ENCODE measurements around the gene RWDD4. TPM values are rescaled to one million over a fixed set of nuclear protein-coding genes. Genes with fewer than 3 reads are reported as not detected.

Gene RWDD4
- total RNA-seq, 1 donor from 2014 or later, result 47.1 TPM

DNA sequence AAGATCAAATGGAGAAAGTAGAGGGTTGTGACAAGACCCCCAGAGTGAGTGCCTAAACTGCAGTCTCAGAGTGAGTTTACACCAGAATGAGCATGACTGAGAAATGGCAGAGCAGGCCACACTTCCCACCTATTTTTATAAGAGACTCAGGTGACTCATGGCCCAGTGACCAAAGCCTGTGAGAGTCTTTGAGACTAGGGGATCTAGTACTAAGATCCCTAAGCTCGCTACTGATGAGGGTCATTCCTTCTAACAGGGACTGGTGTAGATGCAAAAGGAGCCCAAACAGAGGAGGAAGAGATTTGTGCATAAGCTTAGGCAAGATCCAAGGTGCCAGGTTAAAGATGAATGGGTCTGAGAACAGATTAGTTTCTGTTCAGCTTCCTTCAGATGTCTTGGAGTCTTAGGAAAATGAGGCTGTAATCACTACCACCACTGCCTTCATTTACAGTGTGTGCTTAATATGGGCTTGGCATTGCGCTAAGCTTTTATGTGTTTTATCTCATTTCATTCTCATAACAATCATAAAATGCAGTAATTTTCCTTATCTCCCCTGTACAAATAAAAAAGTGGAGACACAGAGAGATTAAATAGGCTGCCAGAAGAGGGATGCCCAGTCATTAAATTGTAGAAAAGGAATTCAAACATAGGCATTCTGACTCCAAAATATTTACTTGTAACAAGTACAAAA lies 62.8 kb downstream of the RWDD4 start:
- H3K9me3 Mint-ChIP-seq, result peaks cover 5% of the 10 kb centered on the region
- H3K4me3 Mint-ChIP-seq, result no peak overlapping the region
- H3K4me1 ChIP-seq, result no peaks in the 10 kb centered on the region
- H3K9me3 ChIP-seq (ENCODE audit: low read depth), result no peaks in the 10 kb centered on the region
- H3K4me2 ChIP-seq, result no peak overlapping the region
- H3K27ac Mint-ChIP-seq, result no peak overlapping the region
- no peaks in the 10 kb centered on the region for H3K36me3 Mint-ChIP-seq
- H3K36me3 ChIP-seq, result no peaks in the 10 kb centered on the region
- TF ChIP-seq EZH2 (IDR thresholded peaks at IDR 0.05), result no peak
- H3K9ac ChIP-seq, result no peak overlapping the region
- no peaks in the 10 kb centered on the region for H3K27me3 ChIP-seq
- no peaks in the 10 kb centered on the region for H3F3A ChIP-seq (ENCODE audit: low read depth)
- no peak overlapping the region for H2AFZ ChIP-seq (replicated peaks)
- peaks cover 2% of the 10 kb centered on the region for H3K27me3 Mint-ChIP-seq (ENCODE audit: insufficient read depth, low read depth)
- no peaks in the 10 kb centered on the region for H4K20me1 ChIP-seq (ENCODE audit: low read depth)
- H3K4me1 Mint-ChIP-seq, result peaks cover 4% of the 10 kb centered on the region
- no peak for DNase-seq (ENCODE audit: low spot score)
- H3K79me2 ChIP-seq (ENCODE audit: low read depth), result no peaks in the 10 kb centered on the region
- H3K27ac ChIP-seq, result no peak overlapping the region
- H3K4me3 ChIP-seq, result no peak overlapping the region

DNA sequence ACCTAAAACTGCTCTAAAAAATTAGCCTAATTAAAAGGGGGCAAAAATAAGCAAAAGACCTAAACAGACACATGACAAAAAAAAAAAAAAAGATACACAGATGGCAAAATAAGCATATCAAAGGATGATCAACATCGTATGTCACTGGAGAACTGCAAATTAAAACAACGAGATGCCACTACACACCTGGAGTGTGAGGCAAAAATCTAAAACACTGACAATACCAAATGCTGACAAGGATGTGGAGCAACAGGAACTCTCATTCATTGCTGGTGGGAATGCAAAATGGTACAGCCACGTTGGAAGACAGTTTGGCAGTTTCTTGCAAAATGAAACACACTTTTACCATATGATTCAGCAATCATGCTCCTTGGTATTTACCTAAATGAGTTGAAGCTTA lies 64.2 kb downstream of the RWDD4 start:
- no peaks in the 10 kb centered on the region for H3K36me3 ChIP-seq
- H3K4me2 ChIP-seq, result no peak overlapping the region
- no peaks in the 10 kb centered on the region for H3K4me1 Mint-ChIP-seq
- H3K79me2 ChIP-seq (ENCODE audit: low read depth), result no peaks in the 10 kb centered on the region
- H3F3A ChIP-seq (ENCODE audit: low read depth), result no peaks in the 10 kb centered on the region
- H3K27ac ChIP-seq, result no peak overlapping the region
- no peaks in the 10 kb centered on the region for H3K36me3 Mint-ChIP-seq
- H3K4me3 ChIP-seq, result no peak overlapping the region
- H3K27ac Mint-ChIP-seq, result no peak overlapping the region
- peaks cover 2% of the 10 kb centered on the region for H3K27me3 Mint-ChIP-seq (ENCODE audit: insufficient read depth, low read depth)
- H2AFZ ChIP-seq (replicated peaks), result no peak overlapping the region
- no peaks in the 10 kb centered on the region for H3K27me3 ChIP-seq
- H3K9ac ChIP-seq, result no peak overlapping the region
- DNase-seq (ENCODE audit: low spot score), result no peak
- no peak overlapping the region for H3K4me3 Mint-ChIP-seq
- no peaks in the 10 kb centered on the region for H3K9me3 ChIP-seq (ENCODE audit: low read depth)
- H3K9me3 Mint-ChIP-seq, result peaks cover 5% of the 10 kb centered on the region
- no peak for TF ChIP-seq EZH2phosphoT487 (IDR thresholded peaks at IDR 0.05)
- TF ChIP-seq, protein P1, sequence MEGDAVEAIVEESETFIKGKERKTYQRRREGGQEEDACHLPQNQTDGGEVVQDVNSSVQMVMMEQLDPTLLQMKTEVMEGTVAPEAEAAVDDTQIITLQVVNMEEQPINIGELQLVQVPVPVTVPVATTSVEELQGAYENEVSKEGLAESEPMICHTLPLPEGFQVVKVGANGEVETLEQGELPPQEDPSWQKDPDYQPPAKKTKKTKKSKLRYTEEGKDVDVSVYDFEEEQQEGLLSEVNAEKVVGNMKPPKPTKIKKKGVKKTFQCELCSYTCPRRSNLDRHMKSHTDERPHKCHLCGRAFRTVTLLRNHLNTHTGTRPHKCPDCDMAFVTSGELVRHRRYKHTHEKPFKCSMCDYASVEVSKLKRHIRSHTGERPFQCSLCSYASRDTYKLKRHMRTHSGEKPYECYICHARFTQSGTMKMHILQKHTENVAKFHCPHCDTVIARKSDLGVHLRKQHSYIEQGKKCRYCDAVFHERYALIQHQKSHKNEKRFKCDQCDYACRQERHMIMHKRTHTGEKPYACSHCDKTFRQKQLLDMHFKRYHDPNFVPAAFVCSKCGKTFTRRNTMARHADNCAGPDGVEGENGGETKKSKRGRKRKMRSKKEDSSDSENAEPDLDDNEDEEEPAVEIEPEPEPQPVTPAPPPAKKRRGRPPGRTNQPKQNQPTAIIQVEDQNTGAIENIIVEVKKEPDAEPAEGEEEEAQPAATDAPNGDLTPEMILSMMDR (IDR thresholded peaks at IDR 0.05), result no peak
- TF ChIP-seq EZH2 (IDR thresholded peaks at IDR 0.05), result no peak
- no peaks in the 10 kb centered on the region for H3K4me1 ChIP-seq
- H4K20me1 ChIP-seq (ENCODE audit: low read depth), result no peaks in the 10 kb centered on the region

DNA sequence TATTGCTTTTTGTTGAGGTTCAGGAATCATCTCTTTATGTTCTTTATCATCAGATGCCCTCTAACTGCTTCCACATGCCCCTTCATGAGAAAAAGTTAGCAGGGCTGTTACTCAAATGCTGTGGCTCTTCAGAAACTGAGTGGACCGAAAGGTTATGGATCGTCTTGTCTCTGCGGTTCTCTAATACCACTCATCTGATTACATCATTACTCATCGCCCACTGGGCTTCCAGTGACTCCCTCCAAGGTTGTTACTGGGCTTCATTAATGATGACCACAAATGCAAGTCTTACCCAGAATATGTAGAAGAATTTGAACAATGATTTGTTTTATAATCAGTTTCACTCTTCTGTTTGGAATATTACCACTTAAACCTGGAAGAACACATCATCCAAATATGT lies 67.7 kb downstream of the RWDD4 start:
- no peak for DNase-seq (ENCODE audit: low spot score)
- Mint-ChIP-seq H3K9me3 (no peaks in the 10 kb centered on the region), H3K27me3 (ENCODE audit: insufficient read depth, low read depth) (peaks cover 4% of the 10 kb centered on the region), H3K36me3 (no peaks in the 10 kb centered on the region), H3K4me1 (peaks cover 5% of the 10 kb centered on the region), H3K27ac (no peak overlapping the region), H3K4me3 (no peak overlapping the region)
- H3K79me2 ChIP-seq (ENCODE audit: low read depth), result no peaks in the 10 kb centered on the region
- H3K9me3 ChIP-seq (ENCODE audit: low read depth), result no peaks in the 10 kb centered on the region
- H2AFZ ChIP-seq (replicated peaks), result no peak overlapping the region
- no peak overlapping the region for H3K27ac ChIP-seq
- H3K4me3 ChIP-seq, result no peak overlapping the region
- no peak for TF ChIP-seq EZH2 (IDR thresholded peaks at IDR 0.05)
- TF ChIP-seq, protein P1 (IDR thresholded peaks at IDR 0.05), result no peak
- no peak for TF ChIP-seq EZH2phosphoT487 (IDR thresholded peaks at IDR 0.05)
- H4K20me1 ChIP-seq (ENCODE audit: low read depth), result no peaks in the 10 kb centered on the region
- no peaks in the 10 kb centered on the region for H3K36me3 ChIP-seq
- no peak overlapping the region for H3K4me2 ChIP-seq
- H3F3A ChIP-seq (ENCODE audit: low read depth), result no peaks in the 10 kb centered on the region
- no peaks in the 10 kb centered on the region for H3K4me1 ChIP-seq
- H3K9ac ChIP-seq, result no peak overlapping the region
- H3K27me3 ChIP-seq, result no peaks in the 10 kb centered on the region

Small RNAs within 50 kb of the gene (small RNA-seq; reads per million reads assigned to genes)
- gene RNU6-1053P, result not detected
- not detected for gene RNU6-335P
- not detected for gene RNU6-479P

Other genes starting within 250 kb of the RWDD4 start
- 35.3 and 38.1 TPM in 2 replicates for gene CDKN2AIP, start 214.5 kb downstream of the RWDD4 start, total RNA-seq (ENCODE audit: low replicate concordance)
- 20.9 and 38.0 TPM in 2 replicates for gene ING2, start 154.1 kb downstream of the RWDD4 start, total RNA-seq (ENCODE audit: low replicate concordance)
- 61.2 and 110 TPM in 2 replicates for gene TRAPPC11, start 108 bp upstream of the RWDD4 start, total RNA-seq (ENCODE audit: low replicate concordance)
- 11.6 and 13.3 TPM in 2 replicates for gene STOX2, start 246.1 kb upstream of the RWDD4 start, total RNA-seq (ENCODE audit: low replicate concordance)

Measured in neural progenitor cell (in vitro differentiated cells).